Neural progenitor cell (in vitro differentiated cells): Measurements from ENCODE around the gene AK3. TPM values are rescaled to one million over a fixed set of nuclear protein-coding genes. Genes with fewer than 3 reads are reported as not detected.

ENCODE experiments used
- DNase-seq: peaks from one replicate; pipeline ENCODE4 v3.0.0-alpha.2; 2016; ENCODE audit warnings: low spot score
- H2AFZ ChIP-seq: fragments of 200-600 bp; sonication (generic); replicated peaks from 2 replicates; pipeline ENCODE4 v1.6.1; 2016; ENCODE audit warnings: antibody characterized with exemption
- H3F3A ChIP-seq: fragments of 200-600 bp; sonication (generic); 2 replicates; pipeline ENCODE4 v1.6.1; 2016; ENCODE audit warnings: antibody characterized with exemption, low read depth
- H3K27ac ChIP-seq: fragments of 200-600 bp; sonication (generic); 2 replicates; pipeline ENCODE4 v1.5.1; 2016; ENCODE audit warnings: mild to moderate bottlenecking
- H3K27me3 ChIP-seq: fragments of 200-600 bp; sonication (generic); 2 replicates; pipeline ENCODE4 v1.6.1; 2016; ENCODE audit warnings: mild to moderate bottlenecking, moderate library complexity
- H3K36me3 ChIP-seq: fragments of 200-600 bp; sonication (generic); 2 replicates; pipeline ENCODE4 v1.5.1; 2016
- H3K4me1 ChIP-seq: fragments of 200-600 bp; sonication (generic); 2 replicates; pipeline ENCODE4 v1.6.1; 2016; ENCODE audit warnings: mixed run types
- H3K4me2 ChIP-seq: fragments of 200-600 bp; sonication (generic); 2 replicates; pipeline ENCODE4 v1.6.1; 2016
- H3K4me3 ChIP-seq: fragments of 200-600 bp; sonication (generic); 2 replicates; pipeline ENCODE4 v1.5.1; 2016
- H3K79me2 ChIP-seq: fragments of 200-600 bp; sonication (generic); 2 replicates; pipeline ENCODE4 v1.6.1; 2016; ENCODE audit warnings: low read depth
- H3K9ac ChIP-seq: fragments of 200-600 bp; sonication (generic); 2 replicates; pipeline ENCODE4 v1.6.1; 2016
- H3K9me3 ChIP-seq: fragments of 200-600 bp; sonication (generic); 2 replicates; pipeline ENCODE4 v1.5.1; 2016; ENCODE audit warnings: low read depth
- H4K20me1 ChIP-seq: fragments of 200-600 bp; sonication (generic); 2 replicates; pipeline ENCODE4 v1.6.1; 2016; ENCODE audit warnings: low read depth
- H3K27ac Mint-ChIP-seq: 3 replicates; pipeline ENCODE4 v1.8.0; 2021; ENCODE audit warnings: mixed read lengths
- H3K27me3 Mint-ChIP-seq: 2 replicates; pipeline ENCODE4 v1.8.0; 2022; ENCODE audit warnings: low read depth, mild to moderate bottlenecking, inconsistent platforms, moderate library complexity, mixed read lengths; ENCODE audit not compliant: insufficient read depth
- H3K36me3 Mint-ChIP-seq: 3 replicates; pipeline ENCODE4 v1.8.0; 2021; ENCODE audit warnings: mixed read lengths
- H3K4me1 Mint-ChIP-seq: 3 replicates; pipeline ENCODE4 v1.8.0; 2021; ENCODE audit warnings: mixed read lengths
- H3K4me3 Mint-ChIP-seq: 3 replicates; pipeline ENCODE4 v1.8.0; 2021; ENCODE audit warnings: mild to moderate bottlenecking, moderate library complexity, mixed read lengths
- H3K9me3 Mint-ChIP-seq: 3 replicates; pipeline ENCODE4 v1.8.0; 2020; ENCODE audit warnings: mixed read lengths
- CTCF ChIP-seq: fragments of 200-600 bp; sonication (generic); IDR thresholded peaks from 2 replicates; pipeline ENCODE4 v1.5.1; 2017; ENCODE audit warnings: antibody characterized with exemption, mild to moderate bottlenecking
- EZH2 ChIP-seq: fragments of 200-600 bp; sonication (generic); IDR thresholded peaks from 2 replicates; pipeline ENCODE4 v1.6.1; 2017; ENCODE audit warnings: antibody characterized with exemption, mild to moderate bottlenecking, moderate library complexity
- EZH2phosphoT487 ChIP-seq: fragments of 200-600 bp; sonication (generic); IDR thresholded peaks from 2 replicates; pipeline ENCODE4 v1.6.1; 2017; ENCODE audit warnings: antibody characterized with exemption
- total RNA-seq: library from RNA; depleted of rRNA; stranded (reverse); fragments of >200 nt; gene quantifications from 2 replicates; pipeline ENCODE4 v1.2.3, GENCODE V29; 2015; ENCODE audit warnings: low replicate concordance

Gene AK3
- total RNA-seq, 1 donor from 2014 or later, result 54.8 TPM

- Histone ChIP-seq H4K20me1 (no peaks in the 10 kb centered on the region), H2AFZ (no peak overlapping the region), H3K9ac (no peak overlapping the region), H3K4me2 (no peak overlapping the region), H3K4me1 (peaks cover 9% of the 10 kb centered on the region), H3K79me2 (no peaks in the 10 kb centered on the region), H3F3A (no peaks in the 10 kb centered on the region), H3K9me3 (no peaks in the 10 kb centered on the region), H3K36me3 (peaks cover 5% of the 10 kb centered on the region), H3K27ac (no peak overlapping the region), H3K4me3 (no peak overlapping the region), H3K27me3 (no peaks in the 10 kb centered on the region)
- H3K27ac Mint-ChIP-seq, result no peak overlapping the region
- DNase-seq, result no peak
- no peak overlapping the region for H3K4me3 Mint-ChIP-seq
- no peaks in the 10 kb centered on the region for H3K4me1 Mint-ChIP-seq
- TF ChIP-seq CTCF (no peak), EZH2 (no peak), EZH2phosphoT487 (no peak)
- no peaks in the 10 kb centered on the region for H3K9me3 Mint-ChIP-seq
- H3K36me3 Mint-ChIP-seq, result peaks cover 17% of the 10 kb centered on the region
- no peaks in the 10 kb centered on the region for H3K27me3 Mint-ChIP-seq
These were observed 33.9 kb downstream of the AK3 start for GRCh38 chr9:4706971-4707622.

GRCh38 chr9:4706021-4706420, 35.0 kb downstream of the AK3 start:
- no peaks in the 10 kb centered on the region for H3K79me2 ChIP-seq
- no peak overlapping the region for H3K4me3 Mint-ChIP-seq
- H3K27ac ChIP-seq, result no peak overlapping the region
- H3K9me3 Mint-ChIP-seq, result no peaks in the 10 kb centered on the region
- no peak overlapping the region for H3K4me3 ChIP-seq
- peaks cover 9% of the 10 kb centered on the region for H3K4me1 ChIP-seq
- no peak overlapping the region for H3K9ac ChIP-seq
- no peak overlapping the region for H2AFZ ChIP-seq
- DNase-seq, result no peak
- H3K36me3 ChIP-seq, result peaks cover 5% of the 10 kb centered on the region
- H3K9me3 ChIP-seq, result no peaks in the 10 kb centered on the region
- no peaks in the 10 kb centered on the region for H3K27me3 Mint-ChIP-seq
- H3K4me2 ChIP-seq, result no peak overlapping the region
- TF ChIP-seq EZH2phosphoT487 (no peak), CTCF (no peak), EZH2 (no peak)
- no peaks in the 10 kb centered on the region for H4K20me1 ChIP-seq
- no peaks in the 10 kb centered on the region for H3K27me3 ChIP-seq
- H3K36me3 Mint-ChIP-seq, result peaks cover 28% of the 10 kb centered on the region
- no peaks in the 10 kb centered on the region for H3F3A ChIP-seq
- no peaks in the 10 kb centered on the region for H3K4me1 Mint-ChIP-seq
- H3K27ac Mint-ChIP-seq, result no peak overlapping the region

GRCh38 chr9:4704129-4704528, 36.9 kb downstream of the AK3 start:
- no peak overlapping the region for H3K27ac Mint-ChIP-seq
- DNase-seq, result no peak
- H3K36me3 ChIP-seq, result peaks cover 9% of the 10 kb centered on the region
- no peaks in the 10 kb centered on the region for H3K9me3 ChIP-seq
- H3K27ac ChIP-seq, result no peak overlapping the region
- no peak overlapping the region for H3K4me3 ChIP-seq
- H3K4me1 ChIP-seq, result peaks cover 9% of the 10 kb centered on the region
- peaks cover 30% of the 10 kb centered on the region for H3K36me3 Mint-ChIP-seq
- H3K9ac ChIP-seq, result no peak overlapping the region
- no peaks in the 10 kb centered on the region for H4K20me1 ChIP-seq
- H3K4me3 Mint-ChIP-seq, result no peak overlapping the region
- no peaks in the 10 kb centered on the region for H3K27me3 ChIP-seq
- H3K4me1 Mint-ChIP-seq, result no peaks in the 10 kb centered on the region
- H3K4me2 ChIP-seq, result no peak overlapping the region
- H3K9me3 Mint-ChIP-seq, result no peaks in the 10 kb centered on the region
- no peaks in the 10 kb centered on the region for H3F3A ChIP-seq
- TF ChIP-seq EZH2phosphoT487, result no peak
- no peak for TF ChIP-seq CTCF
- no peak for TF ChIP-seq EZH2
- H2AFZ ChIP-seq, result no peak overlapping the region
- H3K27me3 Mint-ChIP-seq, result no peaks in the 10 kb centered on the region
- no peaks in the 10 kb centered on the region for H3K79me2 ChIP-seq
